ENCODE data around the gene CD8B. TPM values are rescaled to one million over a fixed set of nuclear protein-coding genes. Genes with fewer than 3 reads are reported as not detected.

The CD8B gene
- total RNA-seq, 2 experiments from 2014 or later, result 0.75 to 1.1 TPM

DNA sequence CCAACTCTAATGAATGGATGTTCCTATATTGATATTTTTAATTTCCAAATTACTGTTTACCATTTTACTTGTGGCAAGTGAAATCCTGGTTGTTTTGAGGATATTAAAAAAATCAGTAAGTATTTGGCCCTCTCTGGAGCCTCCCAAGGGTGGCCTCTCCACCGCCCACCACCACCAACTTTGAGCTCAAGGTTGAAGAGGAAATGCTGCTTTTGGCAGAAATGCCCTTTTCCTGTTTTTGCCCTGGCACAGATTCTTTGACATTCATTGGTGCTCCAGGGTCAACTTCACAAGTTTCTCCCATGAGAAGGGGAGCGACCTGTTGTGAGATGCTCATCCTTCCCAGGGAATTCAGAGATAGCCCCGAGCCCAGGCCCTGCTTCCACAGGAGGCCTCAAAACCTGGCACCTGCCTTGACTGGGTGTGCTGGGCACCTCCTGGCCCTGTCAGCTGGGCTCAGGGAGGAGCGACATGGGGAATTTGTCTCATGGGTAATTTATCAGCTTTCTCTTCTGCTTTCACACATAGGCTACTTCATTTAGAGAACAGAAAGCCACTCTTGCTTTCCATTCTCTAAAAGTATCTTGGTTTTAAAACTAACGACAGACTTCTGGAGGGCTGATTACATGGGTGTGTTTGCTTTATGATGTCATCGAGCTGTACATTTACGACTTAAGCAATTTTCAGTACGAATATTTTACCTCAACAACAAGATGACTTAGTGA lies 77.9 kb downstream of the CD8B start:
- DNase-seq (peak in 1 of 14 experiments; percentile 37), ATAC-seq (ENCODE audit: poor library complexity) (no peak)
- Histone ChIP-seq H3K9me3 (ENCODE audit: control insufficient read depth in 1 of 2, insufficient read depth in 1 of 2, low read length in 2 of 2) (peaks cover 0 to under 1% of the 10 kb centered on the region in 2 experiments), H3K4me1 (ENCODE audit: insufficient read depth, low read length) (no peaks in the 10 kb centered on the region), H3K4me3 (ENCODE audit: low read length) (no peak overlapping the region), H3K27ac (ENCODE audit: low read depth in 1 of 2, low read length in 2 of 2) (no peak overlapping the region), H3K27me3 (ENCODE audit: control insufficient read depth in 1 of 2, insufficient read depth in 2 of 2, low read length in 2 of 2) (peaks cover 5 to 7% of the 10 kb centered on the region in 2 experiments), H3K36me3 (ENCODE audit: insufficient read depth, low read length) (no peaks in the 10 kb centered on the region)
- H3K9me3 Mint-ChIP-seq, result no peaks in the 10 kb centered on the region
- no peak overlapping the region for H3K27ac Mint-ChIP-seq
- no peak for TF ChIP-seq CTCF (IDR thresholded peaks at IDR 0.05)
- no peaks in the 10 kb centered on the region for H3K36me3 Mint-ChIP-seq (ENCODE audit: low read depth)
- intact Hi-C loops (cut with DNase I, micrococcal nuclease), result no loop called here
- H3K4me1 Mint-ChIP-seq (ENCODE audit: low read depth), result peaks cover 5% of the 10 kb centered on the region
- POLR2A ChIA-PET, result no interaction called here
- CTCF ChIA-PET, result no interaction called here
- H3K27me3 Mint-ChIP-seq, result peaks cover 16% of the 10 kb centered on the region
- H3K4me3 Mint-ChIP-seq, result no peak overlapping the region

DNA sequence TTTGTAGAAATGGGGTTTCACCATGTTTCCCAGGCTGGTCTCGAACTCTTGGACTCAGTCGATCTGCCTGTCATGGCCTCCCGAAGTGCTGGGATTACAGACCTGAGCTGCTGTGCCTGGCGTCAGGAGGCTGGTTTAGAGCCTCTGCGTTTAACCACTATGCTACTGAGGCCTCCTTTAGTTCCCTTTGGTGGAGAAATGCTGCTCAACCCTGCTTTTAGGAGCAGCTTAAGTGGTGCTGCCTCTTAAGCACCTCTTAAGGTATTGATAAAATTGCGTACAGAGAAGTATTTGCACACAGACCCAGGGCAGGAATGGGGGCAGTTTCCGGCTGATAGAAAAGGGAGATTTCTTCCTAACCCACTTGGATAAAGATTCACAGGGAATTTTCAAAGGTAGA lies 78.9 kb downstream of the CD8B start:
- Mint-ChIP-seq H3K27ac (no peak overlapping the region), H3K27me3 (peaks cover 7% of the 10 kb centered on the region), H3K36me3 (ENCODE audit: low read depth) (no peaks in the 10 kb centered on the region), H3K4me3 (no peak overlapping the region), H3K4me1 (ENCODE audit: low read depth) (peaks cover 4% of the 10 kb centered on the region), H3K9me3 (no peaks in the 10 kb centered on the region)
- Histone ChIP-seq H3K27ac (ENCODE audit: low read depth in 1 of 2, low read length in 2 of 2) (no peak overlapping the region), H3K4me1 (ENCODE audit: insufficient read depth, low read length) (no peaks in the 10 kb centered on the region), H3K36me3 (ENCODE audit: insufficient read depth, low read length) (no peaks in the 10 kb centered on the region), H3K9me3 (ENCODE audit: control insufficient read depth in 1 of 2, insufficient read depth in 1 of 2, low read length in 2 of 2) (no peaks in the 10 kb centered on the region), H3K27me3 (ENCODE audit: control insufficient read depth in 1 of 2, insufficient read depth in 2 of 2, low read length in 2 of 2) (peaks cover 0 to 2% of the 10 kb centered on the region in 2 experiments), H3K4me3 (ENCODE audit: low read length) (no peak overlapping the region)
- CTCF ChIA-PET, result no interaction called here
- no peak for DNase-seq
- POLR2A ChIA-PET, result no interaction called here
- no peak for ATAC-seq (ENCODE audit: poor library complexity)
- no peak for TF ChIP-seq CTCF (IDR thresholded peaks at IDR 0.05)
- intact Hi-C loops (cut with DNase I, micrococcal nuclease), result no loop called here

DNA sequence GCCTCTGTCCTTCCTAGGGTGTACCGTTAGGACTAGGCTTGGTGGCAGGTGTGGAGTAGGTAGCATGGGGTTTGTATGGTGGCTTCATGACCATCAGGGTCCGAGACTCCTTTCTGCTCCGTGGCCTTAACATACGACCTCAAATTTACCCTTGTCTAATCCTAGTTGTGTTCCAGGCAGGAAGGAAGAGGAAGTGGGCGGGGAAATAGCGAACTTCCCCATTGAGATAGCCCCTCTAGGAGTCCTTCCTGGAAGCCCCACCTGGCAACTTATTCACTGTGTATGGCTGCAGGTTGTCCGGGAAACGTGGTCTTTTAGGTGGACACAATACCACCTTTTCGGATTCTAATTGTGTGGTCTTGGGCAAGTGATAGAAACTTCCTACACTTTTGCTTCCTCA lies 80.3 kb downstream of the CD8B start:
- TF ChIP-seq CTCF (IDR thresholded peaks at IDR 0.05), result no peak
- Histone ChIP-seq H3K4me3 (ENCODE audit: low read length) (no peak overlapping the region), H3K9me3 (ENCODE audit: control insufficient read depth in 1 of 2, insufficient read depth in 1 of 2, low read length in 2 of 2) (no peaks in the 10 kb centered on the region), H3K27ac (ENCODE audit: low read depth in 1 of 2, low read length in 2 of 2) (no peak overlapping the region), H3K4me1 (ENCODE audit: insufficient read depth, low read length) (no peaks in the 10 kb centered on the region), H3K27me3 (ENCODE audit: control insufficient read depth in 1 of 2, insufficient read depth in 2 of 2, low read length in 2 of 2) (no peaks in the 10 kb centered on the region), H3K36me3 (ENCODE audit: insufficient read depth, low read length) (no peaks in the 10 kb centered on the region)
- H3K9me3 Mint-ChIP-seq, result no peaks in the 10 kb centered on the region
- intact Hi-C loops (cut with DNase I, micrococcal nuclease), result no loop called here
- H3K4me1 Mint-ChIP-seq (ENCODE audit: low read depth), result no peaks in the 10 kb centered on the region
- H3K27me3 Mint-ChIP-seq, result no peaks in the 10 kb centered on the region
- H3K4me3 Mint-ChIP-seq, result no peak overlapping the region
- peaks cover 7% of the 10 kb centered on the region for H3K36me3 Mint-ChIP-seq (ENCODE audit: low read depth)
- DNase-seq (no peak), ATAC-seq (ENCODE audit: poor library complexity) (no peak)
- POLR2A ChIA-PET, result no interaction called here
- CTCF ChIA-PET, result interaction anchor here (1.0 kb wide), 1 partner anchor 10 kb away, joined by 3 read pairs; no protein-coding TSS in a partner anchor
- H3K27ac Mint-ChIP-seq, result no peak overlapping the region
